Neural cell (in vitro differentiated cells): Measurements from ENCODE around the gene C6orf136. TPM values are rescaled to one million over a fixed set of nuclear protein-coding genes. Genes with fewer than 3 reads are reported as not detected.
A peak's percentile ranks its signal among the peaks of the same experiment; 100 is the strongest.

Source experiments
- H2AFZ ChIP-seq: fragments of 200-600, 300-800 bp; sonication (generic), shearing (Covaris generic); 2 replicates; pipeline ENCODE4 v1.6.0; 2014; ENCODE audit warnings: low read depth, mild to moderate bottlenecking, antibody characterized with exemption, low read length, moderate library complexity
- H3F3A ChIP-seq: fragments of 200-600 bp; shearing (Covaris generic); 2 replicates; pipeline ENCODE4 v1.6.1; 2016; ENCODE audit warnings: mild to moderate bottlenecking, moderate library complexity, mixed read lengths, antibody characterized with exemption, low read length; ENCODE audit not compliant: insufficient read depth, poor library complexity, severe bottlenecking
- H3K27ac ChIP-seq: fragments of 200-600, 300-800 bp; sonication (generic), shearing (Covaris generic); 2 replicates; pipeline ENCODE4 v1.5.1; 2014; ENCODE audit warnings: mild to moderate bottlenecking, low read length, moderate library complexity
- H3K27me3 ChIP-seq: fragments of 300-800, 200-600 bp; sonication (generic), shearing (Covaris generic); 2 replicates; pipeline ENCODE4 v1.6.0; 2014; ENCODE audit warnings: mild to moderate bottlenecking, low read depth, low read length, moderate library complexity; ENCODE audit not compliant: insufficient read depth
- H3K36me3 ChIP-seq: fragments of 300-800, 200-600 bp; sonication (generic), shearing (Covaris generic); 2 replicates; pipeline ENCODE4 v1.5.1; 2014; ENCODE audit warnings: mild to moderate bottlenecking, antibody characterized with exemption, low read length, moderate library complexity; ENCODE audit not compliant: insufficient read depth
- H3K4me2 ChIP-seq: fragments of 300-800, 200-600 bp; sonication (generic), shearing (Covaris generic); 2 replicates; pipeline ENCODE4 v1.6.0; 2014; ENCODE audit warnings: mild to moderate bottlenecking, low read length
- H3K4me3 ChIP-seq: fragments of 300-800, 200-600 bp; sonication (generic), shearing (Covaris generic); 2 replicates; pipeline ENCODE4 v1.5.1; 2014; ENCODE audit warnings: mild to moderate bottlenecking, low read length, moderate library complexity
- H3K79me2 ChIP-seq: fragments of 200-600 bp; shearing (Covaris generic); replicated peaks from 2 replicates; pipeline ENCODE4 v1.6.0; 2014; ENCODE audit warnings: mild to moderate bottlenecking, low read length, moderate library complexity; ENCODE audit not compliant: insufficient read depth
- H3K9ac ChIP-seq: fragments of 300-800, 200-600 bp; sonication (generic), shearing (Covaris generic); 2 replicates; pipeline ENCODE4 v1.6.1; 2016; ENCODE audit warnings: mild to moderate bottlenecking, low read length, mixed read lengths
- H3K9me2 ChIP-seq: fragments of 200-600 bp; shearing (Covaris generic); 2 replicates; pipeline ENCODE4 v1.6.1; 2016; ENCODE audit warnings: mild to moderate bottlenecking, low read length, mixed read lengths; ENCODE audit not compliant: insufficient read depth
- H3K9me3 ChIP-seq: fragments of 200-600, 300-800 bp; sonication (generic), shearing (Covaris generic); 2 replicates; pipeline ENCODE4 v1.6.1; 2016; ENCODE audit warnings: mild to moderate bottlenecking, mixed run types, low read length, moderate library complexity, mixed read lengths
- H4K20me1 ChIP-seq: fragments of 200-600 bp; shearing (Covaris generic); 2 replicates; pipeline ENCODE4 v1.6.1; 2016; ENCODE audit warnings: mild to moderate bottlenecking, mixed run types; ENCODE audit not compliant: insufficient read depth
- EP300 ChIP-seq: fragments of 450-650 bp; conservative IDR thresholded peaks from 2 replicates; pipeline ENCODE4 v1.6.1; 2014; ENCODE audit warnings: antibody characterized with exemption, mild to moderate bottlenecking, moderate library complexity; ENCODE audit not compliant: poor library complexity, severe bottlenecking
- EZH2 ChIP-seq: fragments of 200-600, 300-800 bp; shearing (Covaris generic), sonication (generic); IDR thresholded peaks from 2 replicates; pipeline ENCODE4 v1.6.1; 2014; ENCODE audit warnings: antibody characterized with exemption, low read length, borderline replicate concordance, mild to moderate bottlenecking; ENCODE audit not compliant: insufficient read depth, poor library complexity, severe bottlenecking
- MXI1 ChIP-seq: fragments of 450-650 bp; conservative IDR thresholded peaks from 2 replicates; pipeline ENCODE4 v1.6.1; 2014; ENCODE audit warnings: antibody characterized with exemption, mild to moderate bottlenecking; ENCODE audit not compliant: poor library complexity, severe bottlenecking
- POLR2AphosphoS5 ChIP-seq: IDR thresholded peaks from 2 replicates; pipeline ENCODE4 v1.6.1; 2012
- RAD21 ChIP-seq: fragments of 450-650 bp; conservative IDR thresholded peaks from 2 replicates; pipeline ENCODE4 v1.6.1; 2014; ENCODE audit warnings: antibody characterized with exemption, mild to moderate bottlenecking, moderate library complexity
- SMC3 ChIP-seq: fragments of 450-650 bp; conservative IDR thresholded peaks from 2 replicates; pipeline ENCODE4 v1.6.1; 2014; ENCODE audit warnings: antibody characterized with exemption, mild to moderate bottlenecking, moderate library complexity; ENCODE audit not compliant: poor library complexity
- TAF1 ChIP-seq: IDR thresholded peaks from 2 replicates; pipeline ENCODE4 v1.6.1; 2012; ENCODE audit warnings: low read depth
- polyA plus RNA-seq: library from polyadenylated mRNA; depleted of rRNA; stranded (reverse); fragments of >200 nt; gene quantifications from 2 replicates; pipeline ENCODE4 v1.2.3, GENCODE V29; 2014
- TF ChIP-seq, protein P1 (sequence below): fragments of 450-650 bp; IDR thresholded peaks from 2 replicates; pipeline ENCODE4 v1.5.1; 2014; ENCODE audit warnings: antibody characterized with exemption, mild to moderate bottlenecking, moderate library complexity; ENCODE audit not compliant: poor library complexity, severe bottlenecking
- TF ChIP-seq, protein P2 (sequence below): IDR thresholded peaks from 2 replicates; pipeline ENCODE4 v1.6.1; 2012; ENCODE audit warnings: borderline replicate concordance

The C6orf136 gene
- polyA plus RNA-seq, 1 donor from 2014 or later, result 12.4 TPM

DNA sequence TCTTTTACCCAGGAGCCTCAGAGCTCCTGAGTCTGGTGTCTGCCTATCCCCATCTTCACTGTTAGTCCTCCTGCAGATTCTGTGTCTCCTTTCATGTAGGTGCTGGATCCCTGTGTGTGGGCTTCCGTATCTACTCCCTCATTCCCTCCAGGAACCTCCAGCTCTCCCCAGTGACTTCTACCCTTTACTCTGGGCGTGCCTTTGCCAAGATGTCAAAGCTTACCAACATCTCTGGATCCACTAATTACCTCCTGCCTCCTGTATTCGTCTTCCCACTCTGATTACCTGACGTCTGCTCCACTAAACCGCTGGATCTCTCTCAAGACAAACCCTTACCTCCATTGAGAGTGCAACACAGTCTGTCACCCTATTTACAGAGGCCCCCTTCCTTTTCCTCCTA, 2.2 kb upstream of the C6orf136 start:
- Histone ChIP-seq H3K4me2 (no peak overlapping the region), H3F3A (no peaks in the 10 kb centered on the region), H3K27me3 (no peaks in the 10 kb centered on the region), H3K79me2 (peaks cover 29% of the 10 kb centered on the region), H3K36me3 (peaks cover 8% of the 10 kb centered on the region), H3K4me3 (no peak overlapping the region), H3K9me2 (no peaks in the 10 kb centered on the region), H3K27ac (no peak overlapping the region), H2AFZ (no peak overlapping the region), H3K9me3 (no peaks in the 10 kb centered on the region), H3K9ac (peak overlapping the region; percentile 10), H4K20me1 (no peaks in the 10 kb centered on the region)
- TF ChIP-seq SMC3, result no peak
- TF ChIP-seq, protein P1, sequence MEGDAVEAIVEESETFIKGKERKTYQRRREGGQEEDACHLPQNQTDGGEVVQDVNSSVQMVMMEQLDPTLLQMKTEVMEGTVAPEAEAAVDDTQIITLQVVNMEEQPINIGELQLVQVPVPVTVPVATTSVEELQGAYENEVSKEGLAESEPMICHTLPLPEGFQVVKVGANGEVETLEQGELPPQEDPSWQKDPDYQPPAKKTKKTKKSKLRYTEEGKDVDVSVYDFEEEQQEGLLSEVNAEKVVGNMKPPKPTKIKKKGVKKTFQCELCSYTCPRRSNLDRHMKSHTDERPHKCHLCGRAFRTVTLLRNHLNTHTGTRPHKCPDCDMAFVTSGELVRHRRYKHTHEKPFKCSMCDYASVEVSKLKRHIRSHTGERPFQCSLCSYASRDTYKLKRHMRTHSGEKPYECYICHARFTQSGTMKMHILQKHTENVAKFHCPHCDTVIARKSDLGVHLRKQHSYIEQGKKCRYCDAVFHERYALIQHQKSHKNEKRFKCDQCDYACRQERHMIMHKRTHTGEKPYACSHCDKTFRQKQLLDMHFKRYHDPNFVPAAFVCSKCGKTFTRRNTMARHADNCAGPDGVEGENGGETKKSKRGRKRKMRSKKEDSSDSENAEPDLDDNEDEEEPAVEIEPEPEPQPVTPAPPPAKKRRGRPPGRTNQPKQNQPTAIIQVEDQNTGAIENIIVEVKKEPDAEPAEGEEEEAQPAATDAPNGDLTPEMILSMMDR, result no peak
- no peak for TF ChIP-seq MXI1
- no peak for TF ChIP-seq EP300

DNA sequence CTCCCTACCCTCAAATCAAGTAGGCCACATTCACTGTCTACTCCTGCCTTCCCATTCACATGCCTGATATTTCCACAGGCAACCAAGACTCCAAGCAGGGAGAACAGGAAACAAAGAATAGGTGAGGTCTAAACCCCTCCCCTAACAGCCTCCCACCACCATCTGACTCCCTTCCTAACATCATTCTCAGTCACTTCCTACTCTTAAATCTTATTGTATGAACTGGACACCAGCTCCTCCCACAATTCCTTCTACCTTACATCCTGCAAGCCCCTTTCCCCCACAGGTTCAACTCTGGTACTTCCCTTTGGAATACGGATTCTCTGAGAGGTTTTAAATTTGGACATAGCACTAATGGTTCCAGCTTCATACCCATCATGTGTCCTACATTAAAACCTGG, 944 bp upstream of the C6orf136 start:
- TF ChIP-seq EZH2 (no peak), TAF1 (no peak)
- TF ChIP-seq, protein P1, result no peak
- peaks cover 29% of the 10 kb centered on the region for H3K79me2 ChIP-seq
- no peaks in the 10 kb centered on the region for H3K36me3 ChIP-seq
- H3K9me3 ChIP-seq, result no peaks in the 10 kb centered on the region
- no peak overlapping the region for H2AFZ ChIP-seq
- H3K27me3 ChIP-seq, result no peaks in the 10 kb centered on the region
- H3K4me3 ChIP-seq, result peak overlapping the region; percentile 100
- H3K9me2 ChIP-seq, result no peaks in the 10 kb centered on the region
- H3K4me2 ChIP-seq, result peak overlapping the region; percentile 95
- peak overlapping the region; percentile 96 for H3K9ac ChIP-seq
- H3F3A ChIP-seq, result no peaks in the 10 kb centered on the region
- H4K20me1 ChIP-seq, result no peaks in the 10 kb centered on the region
- H3K27ac ChIP-seq, result peak overlapping the region; percentile 95

DNA sequence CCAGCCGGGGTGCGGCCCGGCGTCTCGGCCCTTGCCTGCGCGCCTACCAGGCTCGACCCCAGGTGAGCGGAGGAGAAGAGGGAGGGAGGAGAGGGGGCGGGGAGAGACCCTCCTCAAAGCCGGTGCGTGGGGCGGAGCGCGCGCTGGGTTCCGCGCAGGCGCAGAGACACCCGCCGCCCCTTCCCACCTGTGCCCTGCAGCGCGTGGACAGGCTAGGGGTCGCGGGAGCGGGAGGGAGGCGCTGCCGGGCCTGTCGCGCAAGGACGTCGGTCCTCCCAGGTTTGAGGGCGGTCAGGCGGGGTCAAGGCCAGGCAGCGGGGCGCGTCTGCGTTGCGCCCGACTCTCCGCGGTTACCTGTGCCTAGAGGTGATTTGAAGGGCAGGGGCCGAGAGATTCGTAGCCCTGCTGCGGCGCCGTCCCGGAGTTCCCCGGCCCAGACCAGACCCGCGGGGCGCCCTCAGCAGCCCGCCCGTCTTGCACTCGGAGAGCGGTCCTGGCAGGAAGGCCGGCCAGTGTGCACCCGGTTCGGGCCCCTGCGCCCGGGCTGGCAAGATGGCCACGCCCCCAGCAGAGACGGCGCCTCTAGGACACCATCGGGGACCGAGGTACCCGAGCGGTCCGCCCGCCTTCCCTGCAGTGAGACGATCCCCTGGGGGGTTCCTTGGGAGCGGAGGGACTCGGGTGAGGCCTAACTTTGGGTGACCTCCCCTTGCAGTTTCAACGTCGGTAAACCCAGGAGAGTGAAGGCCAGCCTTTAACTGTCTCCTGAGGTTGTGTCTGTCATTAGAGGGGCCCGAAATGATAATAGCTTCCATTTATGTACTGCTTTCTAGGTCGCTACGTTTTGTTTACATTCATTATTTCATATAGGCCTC, 546 bp downstream of the C6orf136 start:
- Histone ChIP-seq H4K20me1 (no peaks in the 10 kb centered on the region), H3K79me2 (peaks cover 29% of the 10 kb centered on the region), H3K36me3 (no peaks in the 10 kb centered on the region), H3K4me3 (peak overlapping the region; percentile 100), H3K27me3 (no peaks in the 10 kb centered on the region), H3K9ac (peak overlapping the region; percentile 96), H3K9me2 (no peaks in the 10 kb centered on the region), H3K9me3 (no peaks in the 10 kb centered on the region), H3K4me2 (peak overlapping the region; percentile 68), H3F3A (no peaks in the 10 kb centered on the region), H3K27ac (peak overlapping the region; percentile 95), H2AFZ (peak overlapping the region; percentile 80)
- TF ChIP-seq TAF1 (peak; percentile 49), EZH2 (no peak), RAD21 (no peak), EP300 (no peak), MXI1 (peak; percentile 91), POLR2AphosphoS5 (peak; percentile 95), SMC3 (no peak)
- TF ChIP-seq, protein P1, result peak; percentile 20
- TF ChIP-seq, protein P2, sequence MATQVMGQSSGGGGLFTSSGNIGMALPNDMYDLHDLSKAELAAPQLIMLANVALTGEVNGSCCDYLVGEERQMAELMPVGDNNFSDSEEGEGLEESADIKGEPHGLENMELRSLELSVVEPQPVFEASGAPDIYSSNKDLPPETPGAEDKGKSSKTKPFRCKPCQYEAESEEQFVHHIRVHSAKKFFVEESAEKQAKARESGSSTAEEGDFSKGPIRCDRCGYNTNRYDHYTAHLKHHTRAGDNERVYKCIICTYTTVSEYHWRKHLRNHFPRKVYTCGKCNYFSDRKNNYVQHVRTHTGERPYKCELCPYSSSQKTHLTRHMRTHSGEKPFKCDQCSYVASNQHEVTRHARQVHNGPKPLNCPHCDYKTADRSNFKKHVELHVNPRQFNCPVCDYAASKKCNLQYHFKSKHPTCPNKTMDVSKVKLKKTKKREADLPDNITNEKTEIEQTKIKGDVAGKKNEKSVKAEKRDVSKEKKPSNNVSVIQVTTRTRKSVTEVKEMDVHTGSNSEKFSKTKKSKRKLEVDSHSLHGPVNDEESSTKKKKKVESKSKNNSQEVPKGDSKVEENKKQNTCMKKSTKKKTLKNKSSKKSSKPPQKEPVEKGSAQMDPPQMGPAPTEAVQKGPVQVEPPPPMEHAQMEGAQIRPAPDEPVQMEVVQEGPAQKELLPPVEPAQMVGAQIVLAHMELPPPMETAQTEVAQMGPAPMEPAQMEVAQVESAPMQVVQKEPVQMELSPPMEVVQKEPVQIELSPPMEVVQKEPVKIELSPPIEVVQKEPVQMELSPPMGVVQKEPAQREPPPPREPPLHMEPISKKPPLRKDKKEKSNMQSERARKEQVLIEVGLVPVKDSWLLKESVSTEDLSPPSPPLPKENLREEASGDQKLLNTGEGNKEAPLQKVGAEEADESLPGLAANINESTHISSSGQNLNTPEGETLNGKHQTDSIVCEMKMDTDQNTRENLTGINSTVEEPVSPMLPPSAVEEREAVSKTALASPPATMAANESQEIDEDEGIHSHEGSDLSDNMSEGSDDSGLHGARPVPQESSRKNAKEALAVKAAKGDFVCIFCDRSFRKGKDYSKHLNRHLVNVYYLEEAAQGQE, result peak; percentile 69
